Liver (tissue), 9 donors: ENCODE measurements around the gene ACTN1. TPM values are rescaled to one million over a fixed set of nuclear protein-coding genes. Genes with fewer than 3 reads are reported as not detected.

Experiments
- DNase-seq: peaks from one replicate; pipeline ENCODE4 v3.0.0-alpha.2; 2017; ENCODE audit warnings: low spot score
- H3K27ac ChIP-seq, 2 donors: one replicate each; pipeline ENCODE4 v1.7.0; 2013; ENCODE audit warnings: inconsistent platforms in 2 of 2, low read length in 2 of 2, control low read depth in 1 of 2, low read depth in 1 of 2, mild to moderate bottlenecking in 1 of 2
- H3K27me3 ChIP-seq, 4 donors: one replicate each; pipeline versions ENCODE4 v1.6.1 to v1.7.0; 2013; ENCODE audit warnings: low read length in 3 of 4, inconsistent platforms in 1 of 4, mild to moderate bottlenecking in 1 of 4, moderate library complexity in 1 of 4; ENCODE audit not compliant: control insufficient read depth in 4 of 4, insufficient read depth in 4 of 4
- H3K36me3 ChIP-seq, 4 donors: one replicate each; pipeline versions ENCODE4 v1.6.1 to v1.7.0; 2013; ENCODE audit warnings: low read length in 3 of 4, mild to moderate bottlenecking in 3 of 4, low read depth in 1 of 4, moderate library complexity in 1 of 4; ENCODE audit not compliant: control insufficient read depth in 4 of 4, insufficient read depth in 3 of 4
- H3K4me1 ChIP-seq, 4 donors: one replicate each; pipeline versions ENCODE4 v1.6.1 to v1.7.0; 2013; ENCODE audit warnings: low read length in 3 of 4, mild to moderate bottlenecking in 3 of 4, moderate library complexity in 1 of 4; ENCODE audit not compliant: control insufficient read depth in 4 of 4, insufficient read depth in 4 of 4
- H3K4me3 ChIP-seq, 3 donors: one replicate each; pipeline versions ENCODE4 v1.6.1 to v1.7.0; 2013; ENCODE audit warnings: low read length in 3 of 3, control low read depth in 1 of 3, low read depth in 1 of 3, mild to moderate bottlenecking in 1 of 3
- H3K9ac ChIP-seq, 2 donors: one replicate each; pipeline ENCODE4 v1.7.0; 2013; ENCODE audit warnings: low read length in 2 of 2, mild to moderate bottlenecking in 2 of 2, moderate library complexity in 2 of 2, control low read depth in 1 of 2, low read depth in 1 of 2
- H3K9me3 ChIP-seq, 4 donors: one replicate each; pipeline versions ENCODE4 v1.6.1 to v1.7.0; 2013; ENCODE audit warnings: low read length in 3 of 4; ENCODE audit not compliant: control insufficient read depth in 4 of 4
- ATF3 ChIP-seq: IDR thresholded peaks from 2 replicates; pipeline ENCODE4 v1.6.1; 2016; ENCODE audit warnings: antibody characterized with exemption
- CTCF ChIP-seq: fragments of 150-350 bp; IDR thresholded peaks from 2 replicates; pipeline ENCODE4 v1.5.1; 2017; ENCODE audit warnings: improper control_type of control experiment, low read depth, low read length; ENCODE audit not compliant: missing input control
- EGR1 ChIP-seq, 2 donors: IDR thresholded peaks; 2 replicates each; pipeline ENCODE4 v1.6.1; 2016 to 2018; ENCODE audit warnings: antibody characterized with exemption in 2 of 2, low read depth in 2 of 2
- FOXA1 ChIP-seq: IDR thresholded peaks from 2 replicates; pipeline ENCODE4 v1.6.1; 2016; ENCODE audit warnings: antibody characterized with exemption
- FOXA2 ChIP-seq: IDR thresholded peaks from 2 replicates; pipeline ENCODE4 v1.6.1; 2016; ENCODE audit warnings: antibody characterized with exemption
- GABPA ChIP-seq, 2 donors: IDR thresholded peaks in 1 of 2; conservative IDR thresholded peaks in 1 of 2; 2 replicates each; pipeline ENCODE4 v1.6.1; 2016; ENCODE audit warnings: antibody characterized with exemption in 2 of 2, mild to moderate bottlenecking in 1 of 2, moderate library complexity in 1 of 2
- HNF4A ChIP-seq, 2 donors: conservative IDR thresholded peaks; 2 replicates each; pipeline ENCODE4 v1.6.1; 2016; ENCODE audit warnings: antibody characterized with exemption in 2 of 2, mild to moderate bottlenecking in 2 of 2
- JUND ChIP-seq, 2 donors: IDR thresholded peaks; 2 replicates each; pipeline ENCODE4 v1.6.1; 2016; ENCODE audit warnings: antibody characterized with exemption in 2 of 2
- NR2F2 ChIP-seq: IDR thresholded peaks from 2 replicates; pipeline ENCODE4 v1.6.1; 2016; ENCODE audit warnings: antibody characterized with exemption
- RAD21 ChIP-seq, 2 donors: IDR thresholded peaks; 2 replicates each; pipeline ENCODE4 v1.6.1; 2016; ENCODE audit warnings: antibody characterized with exemption in 2 of 2, mild to moderate bottlenecking in 2 of 2
- REST ChIP-seq: IDR thresholded peaks from 2 replicates; pipeline ENCODE4 v1.6.1; 2016; ENCODE audit warnings: antibody characterized with exemption, mild to moderate bottlenecking
- RXRA ChIP-seq, 2 donors: IDR thresholded peaks; 2 replicates each; pipeline ENCODE4 v1.6.1; 2017 to 2018; ENCODE audit warnings: antibody characterized with exemption in 2 of 2, mild to moderate bottlenecking in 1 of 2
- SP1 ChIP-seq: IDR thresholded peaks from 2 replicates; pipeline ENCODE4 v1.6.1; 2018; ENCODE audit warnings: antibody characterized with exemption, mild to moderate bottlenecking
- TAF1 ChIP-seq: conservative IDR thresholded peaks from 2 replicates; pipeline ENCODE4 v1.6.1; 2016; ENCODE audit warnings: antibody characterized with exemption, mild to moderate bottlenecking
- ZBTB33 ChIP-seq: IDR thresholded peaks from 2 replicates; pipeline ENCODE4 v1.6.1; 2016; ENCODE audit warnings: antibody characterized with exemption
- whole genome bisulfite sequencing: extraction: QIAGEN DNeasy Blood & Tissue Kit; methylation state at CpG from one replicate; pipeline ENCODE4 v1.1.7; 2013; 5-methylcytosine and 5-hydroxymethylcytosine counted together
- polyA plus RNA-seq, 2 donors: library from polyadenylated mRNA; stranded (reverse) in 1 of 2; unstranded in 1 of 2; fragments of 200-250 nt in 1 of 2; fragments of >200 nt in 1 of 2; fragmentation: Nextera tagmentation in 1 of 2; extraction: Ambion mirVana in 1 of 2; gene quantifications; one replicate each; pipeline versions ENCODE4 v1.2.1 to v1.2.3, GENCODE V29; 2013 to 2015
- total RNA-seq, 2 donors: library from RNA; depleted of rRNA; stranded (reverse); fragments of >200 nt; gene quantifications; one replicate each; pipeline ENCODE4 v1.2.3, GENCODE V29; 2014
- donor health status: healthy.
- donor health status: healthy.
- donor health status: healthy.
- donor health status: healthy.
- donor health status: healthy.

The ACTN1 gene
- total and polyA plus RNA-seq, 4 donors = 36.2 to 100 (median 63.1) TPM

- no peak for TF ChIP-seq REST
- TF ChIP-seq ATF3 = no peak
- TF ChIP-seq RAD21 (IDR thresholded peaks at IDR 0.05) = no peak
- no peak for TF ChIP-seq JUND (IDR thresholded peaks at IDR 0.05)
- no peak for TF ChIP-seq GABPA (IDR thresholded peaks at IDR 0.05 in 1 of 2, conservative IDR thresholded peaks at IDR 0.05 in 1 of 2)
- TF ChIP-seq TAF1 = no peak
- no peak for TF ChIP-seq NR2F2
These were observed 59.8 kb downstream of the ACTN1 start (continued) for GRCh38 chr14:68919129-68919927.

- no peak overlapping the region for H3K9ac ChIP-seq
- peaks cover 6 to 31% (median 29%) of the 10 kb centered on the region in 4 donors for H3K36me3 ChIP-seq
- H3K4me3 ChIP-seq = no peak overlapping the region
- H3K27ac ChIP-seq = no peak overlapping the region
- H3K4me1 ChIP-seq = no peaks in the 10 kb centered on the region
- DNase-seq = no peak
- TF ChIP-seq JUND (IDR thresholded peaks at IDR 0.05) (no peak), CTCF (no peak), REST (no peak), RXRA (IDR thresholded peaks at IDR 0.05) (no peak), ZBTB33 (no peak), SP1 (no peak), FOXA1 (no peak), GABPA (IDR thresholded peaks at IDR 0.05 in 1 of 2, conservative IDR thresholded peaks at IDR 0.05 in 1 of 2) (no peak), FOXA2 (no peak), NR2F2 (no peak), EGR1 (IDR thresholded peaks at IDR 0.05; ENCODE audit: low read depth in 2 of 2) (no peak), HNF4A (conservative IDR thresholded peaks at IDR 0.05) (no peak)
- 89% methylated on average over 10 of the region's 10 CpGs for WGBS
- no peaks in the 10 kb centered on the region for H3K27me3 ChIP-seq
- H3K9me3 ChIP-seq = no peaks in the 10 kb centered on the region
These were observed 60.5 kb downstream of the ACTN1 start for GRCh38 chr14:68918612-68919011.
